Esophagus (tissue), 2 donors: ENCODE results near the gene ISCA1. TPM values are rescaled to one million over a fixed set of nuclear protein-coding genes. Genes with fewer than 3 reads are reported as not detected.
A peak's percentile ranks its signal among the peaks of the same experiment; 100 is the strongest.

Experiments used
- H3K27ac ChIP-seq, 2 donors: one replicate each; pipeline ENCODE4 v1.5.1; 2013; ENCODE audit warnings: low read depth in 2 of 2, mild to moderate bottlenecking in 2 of 2, inconsistent platforms in 1 of 2, low read length in 1 of 2, moderate library complexity in 1 of 2
- H3K27me3 ChIP-seq, 2 donors: one replicate each; pipeline ENCODE4 v1.6.1; 2013; ENCODE audit warnings: low read length in 2 of 2, control low read depth in 1 of 2, mild to moderate bottlenecking in 1 of 2; ENCODE audit not compliant: insufficient read depth in 2 of 2, control insufficient read depth in 1 of 2
- H3K36me3 ChIP-seq, 2 donors: one replicate each; pipeline ENCODE4 v1.6.1; 2013; ENCODE audit warnings: low read length in 1 of 2; ENCODE audit not compliant: control insufficient read depth in 2 of 2, insufficient read depth in 2 of 2
- H3K4me1 ChIP-seq, 2 donors: one replicate each; pipeline ENCODE4 v1.6.1; 2013; ENCODE audit warnings: low read length in 1 of 2; ENCODE audit not compliant: control insufficient read depth in 2 of 2, insufficient read depth in 2 of 2
- H3K4me3 ChIP-seq, 2 donors: one replicate each; pipeline ENCODE4 v1.5.1; 2013; ENCODE audit warnings: low read length in 2 of 2, mild to moderate bottlenecking in 2 of 2, low read depth in 1 of 2, moderate library complexity in 1 of 2
- H3K9me3 ChIP-seq, 2 donors: one replicate each; pipeline ENCODE4 v1.6.1; 2013; ENCODE audit warnings: mild to moderate bottlenecking in 2 of 2, low read depth in 1 of 2, low read length in 1 of 2, moderate library complexity in 1 of 2; ENCODE audit not compliant: control insufficient read depth in 2 of 2, insufficient read depth in 1 of 2
- WGBS, 2 donors: extraction: QIAGEN DNeasy Blood & Tissue Kit; methylation state at CpG; one replicate each; pipeline ENCODE4 v1.1.7; 2013; 5-methylcytosine and 5-hydroxymethylcytosine counted together
- polyA plus RNA-seq, 2 donors: library from polyadenylated mRNA; stranded (reverse); fragments of 200-250 nt; gene quantifications; one replicate each; pipeline ENCODE4 v1.2.3, GENCODE V29; 2013
- donor health status: healthy with polysubstance abuse.
- donor health status: Bipolar disorder and iron deficiency.

The ISCA1 gene
- polyA plus RNA-seq, 2 donors, result 8.0 to 14.6 TPM

DNA sequence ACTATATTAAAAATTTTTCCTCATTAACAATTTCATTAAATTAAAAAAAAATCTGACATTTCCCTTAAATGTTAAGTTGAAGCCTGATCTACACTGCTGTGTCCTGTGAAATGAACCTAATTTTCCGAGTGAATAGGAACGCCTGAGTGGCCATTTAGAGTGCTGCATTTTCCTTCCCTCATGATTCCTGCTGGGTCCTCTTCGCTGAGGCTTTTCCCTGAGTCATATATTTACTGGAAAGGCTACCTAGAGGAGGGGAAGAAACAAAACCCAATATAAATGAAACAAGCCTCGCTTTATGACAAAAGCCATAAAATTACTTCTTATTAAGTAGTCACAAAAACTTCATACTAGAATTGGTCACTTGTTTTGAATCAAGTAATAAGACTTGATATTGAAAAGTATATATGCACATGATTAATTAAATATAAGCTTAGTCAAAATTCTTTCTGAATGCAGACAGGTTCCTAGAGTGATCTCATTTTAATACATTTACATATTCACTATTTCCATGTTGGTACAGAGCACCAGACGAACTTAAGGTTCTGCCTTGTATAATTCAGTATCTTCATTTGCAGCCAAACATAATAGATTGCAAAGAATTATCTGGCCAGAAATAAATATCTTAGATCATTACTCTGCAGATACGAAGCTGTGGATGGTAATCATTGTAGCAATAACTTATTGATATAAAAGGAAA is 6.3 kb upstream of the ISCA1 start:
- H3K9me3 ChIP-seq, result no peaks in the 10 kb centered on the region
- H3K4me1 ChIP-seq, result no peaks in the 10 kb centered on the region
- WGBS, 2 donors, result 93 to 94% methylated on average over 6 of the region's 6 CpGs
- H3K4me3 ChIP-seq, result no peak overlapping the region
- H3K27ac ChIP-seq, result no peak overlapping the region
- H3K36me3 ChIP-seq, result peaks cover 0 to 3% of the 10 kb centered on the region in 2 donors
- no peaks in the 10 kb centered on the region for H3K27me3 ChIP-seq

DNA sequence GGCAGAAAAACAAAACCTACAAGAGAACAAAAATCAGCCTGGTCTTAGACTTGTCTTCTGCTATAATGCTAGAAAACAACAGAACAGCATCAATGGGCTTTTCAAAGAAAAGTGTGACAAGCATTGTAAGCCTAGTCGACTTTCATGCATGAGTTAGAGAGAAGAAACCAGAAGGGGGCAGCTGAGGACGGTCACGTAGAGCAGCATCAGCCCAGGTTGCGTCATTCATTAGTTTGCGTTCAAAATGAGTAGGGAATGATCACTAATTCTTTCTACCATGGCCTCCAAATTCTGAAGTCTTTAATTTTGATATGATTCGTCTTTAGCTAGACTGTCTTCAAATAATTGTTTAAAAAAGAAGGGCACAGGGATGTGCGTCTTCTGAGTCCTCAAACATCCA is 4.7 kb upstream of the ISCA1 start:
- H3K27ac ChIP-seq, result no peak overlapping the region
- H3K9me3 ChIP-seq, result no peaks in the 10 kb centered on the region
- H3K36me3 ChIP-seq, result peaks cover 0 to 3% of the 10 kb centered on the region in 2 donors
- WGBS, 2 donors, result 64 to 72% methylated on average over 7 of the region's 7 CpGs
- H3K27me3 ChIP-seq, result no peaks in the 10 kb centered on the region
- H3K4me3 ChIP-seq, result no peak overlapping the region
- H3K4me1 ChIP-seq, result no peaks in the 10 kb centered on the region

DNA sequence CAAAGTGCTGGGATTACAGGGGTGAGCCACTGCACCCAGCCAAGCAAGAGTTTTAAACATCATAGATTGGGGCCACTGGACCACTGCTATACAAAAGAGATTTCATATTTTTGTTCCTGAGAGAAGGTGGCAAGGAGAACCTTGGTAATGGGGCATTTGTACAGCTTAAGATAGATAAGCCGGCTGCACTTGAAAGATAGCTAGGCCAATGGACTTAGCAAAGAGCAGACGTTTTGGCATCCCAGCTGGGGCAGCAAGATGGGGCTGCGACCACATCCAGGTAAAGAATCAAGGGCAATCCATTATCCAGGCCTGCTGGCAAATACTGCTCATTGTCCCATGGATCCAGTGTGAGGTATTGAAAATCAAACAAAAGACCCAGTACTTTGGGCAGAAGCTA is 3.9 kb upstream of the ISCA1 start:
- Histone ChIP-seq H3K36me3 (peaks cover 0 to 3% of the 10 kb centered on the region in 2 donors), H3K4me3 (no peak overlapping the region), H3K9me3 (no peaks in the 10 kb centered on the region), H3K4me1 (no peaks in the 10 kb centered on the region), H3K27ac (no peak overlapping the region), H3K27me3 (no peaks in the 10 kb centered on the region)
- WGBS, 2 donors, result 49 to 67% methylated on average over 3 of the region's 3 CpGs

DNA sequence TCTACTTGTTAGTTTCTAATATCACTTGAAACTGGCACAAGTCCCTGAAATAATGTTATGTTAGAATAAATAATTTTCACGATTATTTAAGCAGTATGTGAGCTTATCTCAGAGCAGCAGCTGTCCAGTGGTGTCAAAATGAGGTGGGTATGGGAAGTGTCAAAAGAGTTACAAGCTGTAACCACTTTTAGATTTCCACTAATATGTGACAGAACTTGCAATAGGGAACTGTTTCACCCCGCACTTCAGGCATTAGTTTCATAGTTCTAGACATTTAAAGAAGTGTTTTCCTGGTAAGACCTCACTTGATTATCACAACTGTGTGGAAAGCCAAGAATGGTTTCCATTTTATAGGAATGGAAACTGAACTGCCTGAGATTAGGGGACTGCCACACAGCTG is 2.9 kb upstream of the ISCA1 start:
- no peaks in the 10 kb centered on the region for H3K27me3 ChIP-seq
- no peak overlapping the region for H3K27ac ChIP-seq
- peaks cover 3 to 4% of the 10 kb centered on the region in 2 donors for H3K4me1 ChIP-seq
- H3K4me3 ChIP-seq, result no peak overlapping the region
- peaks cover 0 to 3% of the 10 kb centered on the region in 2 donors for H3K36me3 ChIP-seq
- no peaks in the 10 kb centered on the region for H3K9me3 ChIP-seq
- WGBS, 2 donors, result 59% methylated on average over 2 of the region's 2 CpGs

DNA sequence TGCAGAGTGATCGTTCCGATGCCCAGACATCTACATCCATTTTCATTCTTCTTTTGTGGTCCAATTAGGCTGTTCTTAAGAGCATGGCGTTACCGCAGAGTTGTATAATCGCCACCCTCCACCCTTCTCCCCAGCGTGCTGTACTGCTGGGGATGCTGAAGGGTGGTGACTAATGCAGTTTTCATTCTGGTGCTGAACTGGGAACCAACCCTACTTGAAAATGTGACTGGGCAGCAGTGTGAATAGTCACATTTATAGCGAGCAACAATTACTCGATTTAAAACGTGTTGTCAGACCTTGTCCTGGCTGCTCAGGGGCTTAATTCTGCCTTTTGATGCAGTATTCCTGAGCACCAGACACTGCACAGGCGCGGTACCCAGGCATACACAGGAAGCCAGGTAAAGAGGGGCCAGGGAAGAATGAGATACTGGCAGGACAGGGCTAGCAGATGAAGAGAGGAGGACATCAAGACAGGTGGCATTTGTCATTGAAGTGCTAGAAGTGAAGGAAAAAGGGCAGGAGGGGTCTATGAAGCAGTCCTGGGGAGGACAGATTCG is 719 bp upstream of the ISCA1 start:
- Histone ChIP-seq H3K4me3 (peak overlapping the region; percentile 80 to 100), H3K9me3 (no peaks in the 10 kb centered on the region), H3K4me1 (peaks cover 3 to 10% of the 10 kb centered on the region in 2 donors), H3K27ac (peak overlapping the region; percentile 97), H3K27me3 (no peaks in the 10 kb centered on the region), H3K36me3 (peaks cover 0 to 3% of the 10 kb centered on the region in 2 donors)
- 14 to 16% methylated on average over 12 of the region's 12 CpGs for WGBS, 2 donors

DNA sequence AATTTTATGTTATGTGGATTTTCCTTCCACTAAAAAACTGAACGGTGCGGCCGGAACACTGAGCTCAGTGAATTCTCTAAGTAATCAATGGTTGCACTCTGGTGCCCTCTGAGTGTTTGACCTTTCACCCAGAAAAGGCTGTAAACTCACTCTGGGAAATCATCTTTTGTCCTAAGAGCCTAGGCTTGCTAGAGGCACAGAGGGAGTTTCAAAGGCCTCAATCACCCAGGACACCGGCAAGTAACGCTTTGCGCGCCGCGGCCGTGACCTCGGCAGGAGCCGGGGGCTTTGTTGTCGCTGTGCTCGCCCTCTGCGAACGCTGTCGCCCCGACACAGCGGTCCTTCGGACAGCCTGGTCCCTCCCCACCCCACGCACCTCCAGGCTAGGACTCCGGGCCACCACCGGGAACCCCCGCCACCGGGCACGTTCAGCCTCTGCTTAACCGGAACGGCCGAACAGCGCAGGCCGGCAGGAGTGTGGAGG is 703 bp downstream of the ISCA1 start:
- Histone ChIP-seq H3K9me3 (no peaks in the 10 kb centered on the region), H3K36me3 (no peaks in the 10 kb centered on the region), H3K4me1 (peaks cover 3 to 10% of the 10 kb centered on the region in 2 donors), H3K27me3 (no peaks in the 10 kb centered on the region), H3K27ac (peak overlapping the region; percentile 97), H3K4me3 (peak overlapping the region; percentile 80 to 100)
- WGBS, 2 donors, result 1 to 2% methylated on average over 23 to 31 of the region's 31 CpGs

DNA sequence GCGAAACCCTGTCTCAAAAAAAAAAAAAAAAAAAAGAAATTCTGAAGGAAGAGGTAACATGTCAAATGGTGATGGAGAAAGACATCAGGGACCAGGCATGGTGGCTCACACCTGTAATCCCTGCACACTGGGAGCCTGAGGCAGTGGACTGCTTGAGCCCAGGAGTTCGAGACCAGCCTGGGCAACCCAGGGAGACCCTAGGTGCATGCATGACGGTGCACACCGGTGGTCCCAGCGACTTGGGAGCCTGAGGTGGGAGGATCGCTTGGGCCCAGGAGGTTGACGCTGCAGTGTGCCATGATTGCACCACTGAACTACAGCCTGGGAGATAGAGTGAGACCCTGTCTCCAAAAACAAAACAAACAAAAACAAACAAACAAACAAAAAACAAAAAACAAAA is 1.8 kb downstream of the ISCA1 start:
- Histone ChIP-seq H3K4me3 (no peak overlapping the region), H3K4me1 (peaks cover 3 to 10% of the 10 kb centered on the region in 2 donors)

DNA sequence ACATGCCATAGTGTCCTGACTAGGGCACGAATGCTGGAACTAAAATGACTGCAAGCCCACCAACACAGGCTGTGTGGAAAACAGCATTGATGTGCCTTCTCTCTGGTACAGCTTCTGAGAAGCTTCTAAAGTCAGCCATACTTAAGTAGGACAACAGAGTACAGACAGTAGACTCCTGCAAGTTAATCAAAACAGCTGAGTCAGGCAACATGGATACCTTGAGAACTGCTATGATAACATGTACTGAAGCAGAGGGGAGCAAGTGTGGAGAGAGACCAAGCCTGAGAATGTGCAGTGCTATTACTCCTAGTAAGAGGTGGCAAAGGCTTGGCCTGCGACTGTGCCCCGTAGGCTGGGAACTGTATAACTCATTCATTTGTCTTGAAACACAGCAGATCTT is 2.5 kb downstream of the ISCA1 start:
- Histone ChIP-seq H3K27me3 (no peaks in the 10 kb centered on the region), H3K27ac (no peak overlapping the region), H3K4me1 (peaks cover 3 to 10% of the 10 kb centered on the region in 2 donors), H3K36me3 (peaks cover 0 to 3% of the 10 kb centered on the region in 2 donors), H3K4me3 (no peak overlapping the region), H3K9me3 (no peaks in the 10 kb centered on the region)
- 93 to 97% methylated on average over 3 of the region's 3 CpGs for WGBS, 2 donors

More for the DNA sequence above, 1.8 kb downstream of the ISCA1 start:
- Histone ChIP-seq H3K9me3 (no peaks in the 10 kb centered on the region), H3K27me3 (no peaks in the 10 kb centered on the region), H3K27ac (no peak overlapping the region), H3K36me3 (no peaks in the 10 kb centered on the region)
- 95 to 96% methylated on average over 7 of the region's 7 CpGs for WGBS, 2 donors

DNA sequence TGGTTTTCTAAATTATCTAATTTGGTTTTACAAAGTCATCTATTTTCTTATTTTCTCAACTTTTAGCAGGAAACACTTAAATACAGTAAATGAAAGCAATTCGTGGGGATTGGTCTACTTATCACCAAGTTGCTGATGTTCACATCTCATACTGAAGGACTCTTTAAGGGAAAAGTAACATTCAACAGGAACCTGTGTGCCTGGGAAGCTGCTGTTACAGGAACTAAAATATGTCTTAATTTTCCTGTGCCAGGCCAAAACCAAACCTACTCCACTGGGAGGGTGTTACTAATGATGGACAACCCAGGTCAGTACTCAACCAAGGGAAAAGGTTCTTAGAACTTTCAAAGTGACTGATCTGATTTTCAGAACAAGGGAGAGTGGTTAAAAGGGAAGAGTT is 5.3 kb downstream of the ISCA1 start:
- no peak overlapping the region for H3K4me3 ChIP-seq
- no peaks in the 10 kb centered on the region for H3K27me3 ChIP-seq
- H3K36me3 ChIP-seq, result peaks cover 0 to 3% of the 10 kb centered on the region in 2 donors
- H3K4me1 ChIP-seq, result peaks cover 3 to 10% of the 10 kb centered on the region in 2 donors
- H3K9me3 ChIP-seq, result no peaks in the 10 kb centered on the region
- WGBS, 2 donors, result 67 to 70% methylated on average over 1 of the region's 1 CpG
- no peak overlapping the region for H3K27ac ChIP-seq

DNA sequence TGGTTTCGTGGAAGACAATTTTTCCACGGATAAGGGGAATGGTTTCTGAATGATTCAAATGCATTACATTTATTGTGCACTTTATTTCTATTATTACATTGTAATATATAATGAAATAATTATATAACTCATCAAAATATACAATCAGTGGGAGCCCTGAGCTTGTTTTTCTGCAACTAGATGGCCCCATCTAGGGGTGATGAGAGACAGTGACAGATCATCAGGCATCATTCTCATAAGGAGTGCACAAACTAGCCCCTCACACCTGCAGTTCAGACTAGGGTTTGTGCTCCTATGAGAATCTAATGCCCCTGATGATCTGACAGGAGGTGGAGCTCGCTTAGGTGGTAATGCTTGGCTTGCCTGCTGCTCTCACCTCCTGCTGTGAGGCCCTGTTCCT is 6.4 kb downstream of the ISCA1 start:
- H3K36me3 ChIP-seq, result peaks cover 0 to 7% of the 10 kb centered on the region in 2 donors
- H3K27ac ChIP-seq, result no peak overlapping the region
- H3K27me3 ChIP-seq, result no peaks in the 10 kb centered on the region
- peaks cover 3 to 10% of the 10 kb centered on the region in 2 donors for H3K4me1 ChIP-seq
- 86 to 96% methylated on average over 3 of the region's 3 CpGs for WGBS, 2 donors
- no peaks in the 10 kb centered on the region for H3K9me3 ChIP-seq
- H3K4me3 ChIP-seq, result no peak overlapping the region
